ENCODE data around the gene COL4A4.

DNA sequence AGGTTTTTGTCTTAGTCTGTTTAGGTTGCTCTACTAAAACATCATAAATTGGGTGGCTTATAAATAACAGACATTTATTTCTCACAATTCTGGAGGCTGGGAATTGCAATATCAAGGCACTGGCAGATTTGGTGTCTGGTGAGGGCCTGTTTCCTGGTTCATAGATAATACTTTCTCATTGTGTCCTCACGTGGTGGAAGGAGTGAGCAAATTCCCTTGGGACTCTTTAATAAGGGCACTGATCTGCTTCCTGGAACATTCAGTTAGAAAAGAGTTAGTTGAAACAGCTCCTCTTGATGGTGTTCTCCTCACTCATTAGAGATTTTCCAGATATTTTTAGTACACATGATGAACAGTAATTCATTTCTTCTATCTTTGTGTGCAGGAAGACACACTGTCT lies 22.7 kb upstream of the COL4A4 start:
- TF ChIP-seq TCF7 (CRISPR knock-in tag; IDR thresholded peaks at IDR 0.05; ENCODE audit: low read depth) (no peak), CREM (CRISPR knock-in tag; IDR thresholded peaks at IDR 0.05) (no peak), KAT7 (CRISPR knock-in tag; IDR thresholded peaks at IDR 0.05; ENCODE audit: borderline replicate concordance) (no peak), CREB1 (CRISPR knock-in tag; IDR thresholded peaks at IDR 0.05) (no peak), ZNF423 (CRISPR knock-in tag; IDR thresholded peaks at IDR 0.05) (no peak)
- TF ChIP-seq, protein P1, sequence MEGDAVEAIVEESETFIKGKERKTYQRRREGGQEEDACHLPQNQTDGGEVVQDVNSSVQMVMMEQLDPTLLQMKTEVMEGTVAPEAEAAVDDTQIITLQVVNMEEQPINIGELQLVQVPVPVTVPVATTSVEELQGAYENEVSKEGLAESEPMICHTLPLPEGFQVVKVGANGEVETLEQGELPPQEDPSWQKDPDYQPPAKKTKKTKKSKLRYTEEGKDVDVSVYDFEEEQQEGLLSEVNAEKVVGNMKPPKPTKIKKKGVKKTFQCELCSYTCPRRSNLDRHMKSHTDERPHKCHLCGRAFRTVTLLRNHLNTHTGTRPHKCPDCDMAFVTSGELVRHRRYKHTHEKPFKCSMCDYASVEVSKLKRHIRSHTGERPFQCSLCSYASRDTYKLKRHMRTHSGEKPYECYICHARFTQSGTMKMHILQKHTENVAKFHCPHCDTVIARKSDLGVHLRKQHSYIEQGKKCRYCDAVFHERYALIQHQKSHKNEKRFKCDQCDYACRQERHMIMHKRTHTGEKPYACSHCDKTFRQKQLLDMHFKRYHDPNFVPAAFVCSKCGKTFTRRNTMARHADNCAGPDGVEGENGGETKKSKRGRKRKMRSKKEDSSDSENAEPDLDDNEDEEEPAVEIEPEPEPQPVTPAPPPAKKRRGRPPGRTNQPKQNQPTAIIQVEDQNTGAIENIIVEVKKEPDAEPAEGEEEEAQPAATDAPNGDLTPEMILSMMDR (IDR thresholded peaks at IDR 0.05), result no peak
- TF ChIP-seq, protein P2, sequence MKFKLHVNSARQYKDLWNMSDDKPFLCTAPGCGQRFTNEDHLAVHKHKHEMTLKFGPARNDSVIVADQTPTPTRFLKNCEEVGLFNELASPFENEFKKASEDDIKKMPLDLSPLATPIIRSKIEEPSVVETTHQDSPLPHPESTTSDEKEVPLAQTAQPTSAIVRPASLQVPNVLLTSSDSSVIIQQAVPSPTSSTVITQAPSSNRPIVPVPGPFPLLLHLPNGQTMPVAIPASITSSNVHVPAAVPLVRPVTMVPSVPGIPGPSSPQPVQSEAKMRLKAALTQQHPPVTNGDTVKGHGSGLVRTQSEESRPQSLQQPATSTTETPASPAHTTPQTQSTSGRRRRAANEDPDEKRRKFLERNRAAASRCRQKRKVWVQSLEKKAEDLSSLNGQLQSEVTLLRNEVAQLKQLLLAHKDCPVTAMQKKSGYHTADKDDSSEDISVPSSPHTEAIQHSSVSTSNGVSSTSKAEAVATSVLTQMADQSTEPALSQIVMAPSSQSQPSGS (CRISPR knock-in tag; IDR thresholded peaks at IDR 0.05; ENCODE audit: borderline replicate concordance, low read depth), result no peak
- TF ChIP-seq, protein P3, sequence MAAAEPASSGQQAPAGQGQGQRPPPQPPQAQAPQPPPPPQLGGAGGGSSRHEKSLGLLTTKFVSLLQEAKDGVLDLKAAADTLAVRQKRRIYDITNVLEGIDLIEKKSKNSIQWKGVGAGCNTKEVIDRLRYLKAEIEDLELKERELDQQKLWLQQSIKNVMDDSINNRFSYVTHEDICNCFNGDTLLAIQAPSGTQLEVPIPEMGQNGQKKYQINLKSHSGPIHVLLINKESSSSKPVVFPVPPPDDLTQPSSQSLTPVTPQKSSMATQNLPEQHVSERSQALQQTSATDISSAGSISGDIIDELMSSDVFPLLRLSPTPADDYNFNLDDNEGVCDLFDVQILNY (CRISPR knock-in tag; IDR thresholded peaks at IDR 0.05), result no peak

Data from WTC11 (cell line).